ENCODE data around the gene ARMC7.

DNA sequence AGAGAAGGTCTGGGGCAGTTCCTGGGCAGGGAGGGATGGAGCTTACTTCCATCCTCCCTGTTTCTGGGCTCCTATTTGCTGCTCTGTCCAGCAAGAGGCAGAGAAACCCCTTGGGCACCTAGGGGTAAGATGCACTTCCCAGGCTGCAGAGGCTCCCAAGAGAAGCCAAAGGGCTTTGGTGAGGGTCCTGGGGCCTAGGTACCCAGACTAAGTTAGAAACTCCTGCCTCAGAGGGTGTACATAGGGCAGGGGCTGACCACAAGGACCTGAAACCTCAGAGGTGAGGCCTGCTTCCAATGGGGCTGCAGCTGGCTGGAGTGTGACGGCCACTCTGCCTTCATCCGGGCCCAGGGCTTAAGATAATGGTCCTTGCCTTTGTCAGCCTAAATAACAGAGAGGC lies 1.6 kb upstream of the ARMC7 start:
- TF ChIP-seq EZH2phosphoT487 (IDR thresholded peaks at IDR 0.05; ENCODE audit: borderline replicate concordance, low read length), result no peak
- TF ChIP-seq, protein P1, sequence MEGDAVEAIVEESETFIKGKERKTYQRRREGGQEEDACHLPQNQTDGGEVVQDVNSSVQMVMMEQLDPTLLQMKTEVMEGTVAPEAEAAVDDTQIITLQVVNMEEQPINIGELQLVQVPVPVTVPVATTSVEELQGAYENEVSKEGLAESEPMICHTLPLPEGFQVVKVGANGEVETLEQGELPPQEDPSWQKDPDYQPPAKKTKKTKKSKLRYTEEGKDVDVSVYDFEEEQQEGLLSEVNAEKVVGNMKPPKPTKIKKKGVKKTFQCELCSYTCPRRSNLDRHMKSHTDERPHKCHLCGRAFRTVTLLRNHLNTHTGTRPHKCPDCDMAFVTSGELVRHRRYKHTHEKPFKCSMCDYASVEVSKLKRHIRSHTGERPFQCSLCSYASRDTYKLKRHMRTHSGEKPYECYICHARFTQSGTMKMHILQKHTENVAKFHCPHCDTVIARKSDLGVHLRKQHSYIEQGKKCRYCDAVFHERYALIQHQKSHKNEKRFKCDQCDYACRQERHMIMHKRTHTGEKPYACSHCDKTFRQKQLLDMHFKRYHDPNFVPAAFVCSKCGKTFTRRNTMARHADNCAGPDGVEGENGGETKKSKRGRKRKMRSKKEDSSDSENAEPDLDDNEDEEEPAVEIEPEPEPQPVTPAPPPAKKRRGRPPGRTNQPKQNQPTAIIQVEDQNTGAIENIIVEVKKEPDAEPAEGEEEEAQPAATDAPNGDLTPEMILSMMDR (IDR thresholded peaks at IDR 0.05; ENCODE audit: low read depth, low read length, poor library complexity, severe bottlenecking), result no peak
